ENCODE data around the gene CLIC3.
A peak's percentile ranks its signal among the peaks of the same experiment; 100 is the strongest.

CLIC3 gene

GRCh38 chr9:137030538-137031527 lies 34.5 kb upstream of the CLIC3 start:
- no peak for DNase-seq

- no peak for DNase-seq
Observed at GRCh38 chr9:137030006-137030405, 33.6 kb upstream of the CLIC3 start.

- no peak for DNase-seq
Observed at GRCh38 chr9:137029058-137029936, 32.9 kb upstream of the CLIC3 start.

GRCh38 chr9:137028263-137029057 lies 32.1 kb upstream of the CLIC3 start:
- no peak for DNase-seq

GRCh38 chr9:137027369-137028262 lies 31.2 kb upstream of the CLIC3 start, which contains the start of gene ABCA2:
Gene ABCA2 (minus strand): TSS chr9:137028237. CDS start chr9:137028140, 97 bp downstream.
- no peak for DNase-seq

GRCh38 chr9:137026828-137027227 lies 30.5 kb upstream of the CLIC3 start:
- DNase-seq = no peak

GRCh38 chr9:137026384-137026783 lies 30.0 kb upstream of the CLIC3 start:
- no peak for DNase-seq

GRCh38 chr9:137025517-137025966 lies 29.2 kb upstream of the CLIC3 start:
- DNase-seq = peak; percentile 42

GRCh38 chr9:137023583-137023991 lies 27.2 kb upstream of the CLIC3 start:
- DNase-seq = no peak

GRCh38 chr9:137023157-137023556 lies 26.8 kb upstream of the CLIC3 start:
- DNase-seq = no peak

- no peak for DNase-seq
Observed at GRCh38 chr9:137022662-137023008, 26.3 kb upstream of the CLIC3 start.

GRCh38 chr9:137021979-137022661 lies 25.8 kb upstream of the CLIC3 start:
- DNase-seq = no peak

- no peak for DNase-seq
Observed at GRCh38 chr9:137021568-137021978, 25.2 kb upstream of the CLIC3 start.

GRCh38 chr9:137020771-137021567 lies 24.6 kb upstream of the CLIC3 start:
- no peak for DNase-seq

- DNase-seq = no peak
Observed at GRCh38 chr9:137019891-137020683, 23.7 kb upstream of the CLIC3 start.

- no peak for DNase-seq
Observed at GRCh38 chr9:137018761-137019559, 22.6 kb upstream of the CLIC3 start.

- no peak for DNase-seq
Observed at GRCh38 chr9:137017791-137018497, 21.6 kb upstream of the CLIC3 start.

GRCh38 chr9:137017071-137017470 lies 20.7 kb upstream of the CLIC3 start:
- no peak for DNase-seq

Measured in DMS 273 treated with DMSO at 0.1 percent for 48 hours (cell line).